Hypothalamus (tissue), 51 donors: ENCODE measurements around the gene MYLK2.

ENCODE experiments used
- DNase-seq, 51 donors: peaks; one replicate each; lab custom pipeline; 2025; lab: John Stamatoyannopoulos, UW

Gene MYLK2

GRCh38 chr20:31849306-31849930 lies 30.3 kb downstream of the MYLK2 start:
- no peak for DNase-seq

- no peak for DNase-seq
Measured at GRCh38 chr20:31851240-31851955, 32.2 kb downstream of the MYLK2 start.

DNA sequence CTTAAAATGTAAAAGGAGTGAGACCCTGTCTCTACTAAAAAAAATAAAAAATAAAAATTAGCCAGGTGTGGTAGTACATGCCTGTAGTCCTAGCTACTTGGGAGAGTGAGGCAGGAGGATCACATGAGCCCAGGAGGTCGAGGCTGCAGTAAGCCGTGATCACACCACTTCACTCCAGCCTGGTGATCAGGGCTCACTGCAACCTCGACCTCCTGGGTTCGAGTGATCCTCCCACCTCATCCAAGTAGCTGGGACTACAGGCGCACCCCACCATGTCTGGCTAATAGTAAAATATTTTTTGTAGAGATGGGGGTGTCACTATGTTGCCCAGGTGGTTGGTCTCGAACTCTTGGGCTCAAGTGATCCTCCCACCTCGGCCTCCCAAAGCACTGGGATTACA lies 34.3 kb downstream of the MYLK2 start:
- DNase-seq: no peak

DNA sequence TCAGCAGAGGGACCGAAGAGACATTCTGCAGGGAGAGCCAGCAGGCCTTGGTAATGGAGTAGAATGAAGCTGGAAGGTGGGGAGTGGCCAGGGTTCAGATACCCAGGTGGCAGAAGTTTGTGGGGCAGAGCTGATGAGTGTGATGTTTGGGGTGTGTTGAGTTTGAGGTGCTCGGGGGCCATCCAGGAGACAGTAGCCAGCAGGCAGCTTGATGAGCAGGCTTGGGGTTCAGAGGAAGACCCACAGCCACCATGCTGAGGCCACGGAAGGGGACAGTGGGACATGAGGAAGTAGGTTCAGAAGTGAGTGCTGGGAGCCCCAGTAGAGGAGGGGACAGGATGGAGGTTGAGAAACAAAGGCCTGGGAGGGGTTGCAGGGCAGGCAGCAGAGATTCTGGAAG lies 37.4 kb downstream of the MYLK2 start:
- DNase-seq: no peak

DNA sequence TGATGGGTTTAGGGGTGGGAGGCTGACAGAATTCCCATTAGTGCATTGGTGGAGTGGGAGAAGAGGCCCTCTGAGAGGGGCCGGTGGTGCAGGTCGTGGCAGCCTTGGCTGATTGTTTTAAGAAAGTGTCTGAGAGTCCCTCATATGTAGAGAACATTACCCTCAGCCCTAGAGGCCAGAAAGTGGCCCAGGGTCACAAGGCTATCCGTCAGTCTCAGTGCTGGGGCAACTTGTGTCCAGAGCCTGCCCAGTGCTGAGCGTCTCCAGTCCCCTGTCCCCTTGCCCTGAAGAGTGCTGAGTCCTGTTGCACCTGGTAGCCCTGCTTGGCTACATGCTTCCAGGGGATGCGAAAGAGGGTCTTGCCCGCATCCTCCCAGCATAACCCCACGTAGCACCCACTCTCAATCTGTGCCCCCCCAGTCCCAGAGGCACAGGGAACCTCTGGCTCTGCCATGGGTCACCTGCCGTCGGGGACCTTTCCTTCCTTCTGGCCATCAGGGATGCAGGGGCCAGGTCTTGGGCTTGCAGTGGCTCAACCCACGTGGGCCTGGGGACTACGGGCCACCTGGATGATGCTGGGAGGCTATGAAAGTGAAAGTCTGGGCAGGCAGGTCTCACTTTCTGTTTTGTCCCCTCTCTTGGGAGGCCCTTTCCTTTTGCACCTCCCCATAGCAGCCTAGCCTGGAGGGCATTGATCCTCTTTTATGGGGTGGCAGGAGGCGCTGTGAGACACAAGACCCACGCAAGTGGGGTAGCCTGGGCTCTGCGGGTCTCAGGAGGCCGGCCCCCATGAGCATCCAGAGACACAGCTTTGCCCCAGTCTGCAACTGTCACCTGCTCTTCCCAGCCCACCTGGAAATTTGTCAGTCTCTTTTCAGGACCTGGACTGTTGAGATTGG lies 39.0 kb downstream of the MYLK2 start:
- no peak for DNase-seq

DNA sequence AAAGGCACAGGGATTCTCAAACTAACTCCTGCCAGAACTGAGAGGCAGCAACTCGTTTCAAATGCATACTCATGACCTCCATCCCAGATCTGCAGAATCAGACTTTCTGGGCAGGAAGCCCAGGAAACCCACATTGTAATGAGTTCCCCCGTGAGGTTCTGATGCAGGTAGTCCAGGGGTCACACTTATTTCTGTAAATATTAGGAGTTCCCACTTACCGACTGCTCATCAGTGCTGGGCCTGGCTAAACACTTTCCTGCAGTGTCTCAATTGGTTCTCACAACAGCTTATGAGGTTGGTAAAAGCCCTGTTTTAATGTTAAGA lies 39.6 kb downstream of the MYLK2 start:
- DNase-seq: no peak

- no peak for DNase-seq
Measured at GRCh38 chr20:31859266-31859997, 40.3 kb downstream of the MYLK2 start.

DNA sequence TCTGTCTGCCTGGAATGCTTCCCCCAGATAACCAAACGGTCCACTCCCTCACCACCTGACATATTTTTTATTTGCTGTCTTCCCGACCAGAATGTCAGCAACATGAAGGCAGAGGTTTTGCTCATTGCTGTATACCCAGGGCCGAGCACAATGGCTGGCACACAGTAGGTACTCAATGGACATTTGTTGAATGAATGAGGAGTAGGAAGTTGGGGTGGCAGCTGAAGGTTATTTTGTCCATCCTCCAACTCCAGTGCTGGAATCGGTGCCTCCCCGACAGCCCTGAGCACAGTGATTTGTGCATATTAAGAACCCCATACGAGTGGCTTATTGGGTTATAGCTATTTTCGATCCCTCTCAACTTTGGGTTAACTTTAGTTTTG lies 40.8 kb downstream of the MYLK2 start:
- no peak for DNase-seq

DNA sequence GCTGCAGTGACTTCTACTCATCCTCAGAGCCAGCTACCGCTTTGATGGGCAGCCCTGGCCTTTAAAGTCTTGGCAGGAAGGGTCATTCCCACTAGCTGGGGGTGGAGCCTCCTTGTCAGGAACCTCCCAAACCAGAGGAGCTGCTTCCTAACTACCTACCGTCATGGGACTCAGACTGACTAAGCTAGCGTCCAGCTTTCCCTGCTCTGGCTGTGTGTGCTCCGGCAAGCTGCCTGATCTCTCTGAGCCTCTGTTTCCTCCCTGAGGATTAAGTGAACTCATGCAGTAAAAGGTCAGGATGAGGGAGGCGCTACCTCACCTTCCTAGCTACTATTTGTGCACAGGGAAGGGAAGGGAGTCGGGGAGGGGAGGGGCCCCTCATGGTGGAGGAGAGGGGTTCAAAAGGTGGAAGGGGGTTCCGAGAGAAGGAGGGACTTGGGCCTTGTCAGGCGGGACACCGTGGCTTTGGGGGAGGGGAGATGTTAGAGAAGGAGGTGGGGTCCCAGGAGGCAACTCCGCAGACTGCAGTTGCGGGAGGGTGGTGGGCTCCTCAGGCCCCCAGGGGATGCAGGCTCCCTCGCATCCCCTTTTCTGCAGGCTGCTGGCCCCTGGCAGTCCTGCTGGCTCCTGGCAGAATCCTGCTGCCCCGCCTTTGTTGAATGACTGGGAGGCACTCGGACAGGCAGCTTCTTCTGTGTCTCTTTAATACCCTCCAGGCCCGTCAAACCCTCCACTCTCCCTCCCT lies 41.4 kb downstream of the MYLK2 start:
- DNase-seq: no peak

GRCh38 chr20:31861135-31861384 lies 41.9 kb downstream of the MYLK2 start:
- DNase-seq: peak in 1 of 51 donors; percentile 50

DNA sequence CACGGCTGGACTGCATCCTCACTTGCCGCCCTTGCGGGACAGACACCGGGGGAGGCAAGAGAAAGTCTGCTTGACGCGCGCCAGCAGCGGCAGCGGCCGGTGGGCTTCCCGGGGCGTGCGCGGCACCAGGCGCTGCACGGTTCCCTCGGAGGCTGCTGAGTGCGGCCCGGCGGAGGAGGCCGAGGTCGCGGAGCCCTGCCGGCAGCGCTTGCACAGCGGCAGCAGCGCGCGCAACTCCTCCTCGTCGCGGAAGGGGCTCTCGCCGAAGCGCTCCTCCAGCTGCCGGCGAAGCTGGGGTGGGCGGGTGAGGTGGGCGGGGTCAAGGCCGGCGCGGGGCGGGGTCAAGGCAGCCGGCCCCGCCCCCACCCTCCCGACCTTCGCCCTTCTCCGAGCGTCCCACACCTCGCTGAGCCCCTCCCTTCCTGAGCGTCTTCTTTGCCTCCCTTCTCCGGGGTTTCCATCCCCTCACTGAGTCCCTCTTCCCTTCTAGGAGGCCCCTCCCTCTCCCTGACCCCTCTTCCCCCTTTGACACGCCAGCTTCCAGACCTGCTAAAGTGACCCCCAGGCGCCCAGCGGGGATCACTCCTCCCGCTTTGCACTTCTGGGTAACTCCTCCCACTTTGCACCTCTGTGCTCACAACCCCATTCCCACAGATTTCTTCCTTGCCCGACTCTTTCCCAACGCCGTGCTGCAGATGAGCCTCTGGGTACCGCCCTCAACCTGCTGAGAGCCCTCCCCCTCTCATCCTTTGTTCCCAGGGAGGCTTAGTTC lies 42.4 kb downstream of the MYLK2 start:
- peak in 18 of 51 donors; percentile 14 to 69 (median 33) for DNase-seq

GRCh38 chr20:31862157-31862470 lies 43.0 kb downstream of the MYLK2 start:
- DNase-seq: no peak

DNA sequence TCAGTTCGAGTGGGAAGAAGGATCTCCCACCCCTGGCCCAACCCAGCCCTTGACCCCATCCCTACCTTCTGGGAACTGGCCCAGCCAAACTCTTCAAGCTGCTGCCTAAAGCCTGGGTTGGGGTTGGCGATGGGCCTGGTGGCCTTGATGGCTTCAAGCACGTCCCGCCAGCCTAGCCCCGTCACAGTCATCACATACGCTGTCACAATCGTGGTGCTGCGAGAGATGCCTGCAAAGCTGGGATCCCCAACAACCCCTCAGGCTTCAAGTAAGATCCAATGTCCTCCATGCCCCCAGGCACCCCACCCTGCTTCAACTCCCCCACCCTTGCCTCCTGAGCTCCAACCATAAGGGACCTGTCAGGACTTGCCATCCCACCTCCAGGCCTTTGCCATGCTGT lies 43.4 kb downstream of the MYLK2 start:
- no peak for DNase-seq

DNA sequence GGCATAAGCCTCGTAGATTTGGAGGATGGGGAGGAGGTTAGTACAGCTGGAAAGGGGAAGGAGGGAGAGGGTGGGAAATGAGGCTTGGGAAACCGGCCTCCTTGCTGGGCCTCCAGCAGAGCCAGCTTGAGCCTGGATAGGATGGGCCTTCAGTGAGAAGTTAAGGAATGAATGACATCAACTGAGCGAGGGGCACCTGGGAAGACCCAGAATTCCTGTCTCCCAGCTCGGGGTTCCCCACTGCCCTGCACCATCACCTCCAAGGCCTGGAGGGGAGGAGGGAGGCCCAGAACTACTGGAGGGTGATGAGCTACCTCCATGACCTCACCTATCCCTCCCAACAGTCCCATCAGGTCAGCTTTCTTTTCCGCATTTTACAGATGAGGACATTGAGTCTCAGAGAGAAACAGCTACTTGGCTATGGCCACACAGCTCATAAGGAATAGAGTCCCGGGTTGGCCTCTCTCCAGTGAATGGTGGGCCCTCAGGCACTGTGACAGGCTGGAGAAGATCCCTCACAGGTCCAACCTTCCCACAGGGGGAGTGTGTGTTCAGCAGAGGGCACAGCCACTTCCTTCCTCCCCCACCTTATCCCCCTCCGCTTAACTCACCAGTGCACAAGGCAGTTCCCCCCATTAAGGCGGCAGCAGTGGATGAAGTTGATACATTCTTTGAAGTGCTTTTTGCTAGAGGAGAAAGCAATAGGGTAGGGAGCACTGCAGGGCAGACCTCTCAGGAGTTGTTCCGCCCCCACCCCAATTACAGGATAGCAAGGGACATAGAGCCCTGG lies 44.3 kb downstream of the MYLK2 start:
- no peak for DNase-seq

DNA sequence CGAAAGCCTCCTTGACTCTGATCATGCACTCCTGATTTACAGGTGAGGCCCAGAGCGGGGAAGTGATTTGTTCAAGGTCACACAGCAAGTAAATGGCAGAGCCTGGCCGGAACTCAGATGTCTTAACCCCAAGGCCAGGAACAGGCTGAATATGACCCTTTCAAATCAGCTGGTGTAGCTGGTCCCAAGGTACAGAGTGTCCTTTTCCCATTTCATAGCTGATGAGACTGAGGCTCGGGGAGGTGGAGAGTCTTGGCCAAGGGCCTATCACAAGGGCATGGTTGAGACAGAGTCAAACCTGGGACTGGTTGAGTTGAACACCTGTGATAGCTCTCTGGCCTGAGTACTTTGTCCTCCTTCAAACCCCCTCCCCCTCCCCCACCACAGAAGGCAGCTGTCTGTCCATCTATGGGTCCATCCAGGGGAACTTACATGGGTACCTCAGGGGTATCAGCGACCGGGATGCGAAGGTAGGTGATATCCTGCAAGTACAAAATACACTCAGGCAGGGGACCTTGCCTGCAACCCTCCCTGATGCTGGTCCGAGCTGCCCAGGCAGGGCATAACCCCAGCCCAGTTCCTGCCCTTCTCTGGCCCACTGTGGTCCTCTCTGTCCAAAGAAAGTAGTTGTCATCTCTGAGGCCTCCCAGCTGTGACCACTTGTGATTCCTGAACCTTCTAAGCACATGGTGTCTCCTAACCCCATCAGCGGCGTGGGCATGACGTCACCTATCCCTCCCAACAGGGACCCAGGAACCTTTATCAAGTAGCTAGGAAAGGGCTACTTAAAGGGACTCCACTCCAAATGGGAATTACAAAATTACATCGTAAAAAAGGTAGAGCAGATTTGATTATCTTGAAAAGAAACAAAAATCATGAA lies 45.6 kb downstream of the MYLK2 start:
- no peak for DNase-seq

GRCh38 chr20:31866221-31866620 lies 47.1 kb downstream of the MYLK2 start:
- no peak for DNase-seq

DNA sequence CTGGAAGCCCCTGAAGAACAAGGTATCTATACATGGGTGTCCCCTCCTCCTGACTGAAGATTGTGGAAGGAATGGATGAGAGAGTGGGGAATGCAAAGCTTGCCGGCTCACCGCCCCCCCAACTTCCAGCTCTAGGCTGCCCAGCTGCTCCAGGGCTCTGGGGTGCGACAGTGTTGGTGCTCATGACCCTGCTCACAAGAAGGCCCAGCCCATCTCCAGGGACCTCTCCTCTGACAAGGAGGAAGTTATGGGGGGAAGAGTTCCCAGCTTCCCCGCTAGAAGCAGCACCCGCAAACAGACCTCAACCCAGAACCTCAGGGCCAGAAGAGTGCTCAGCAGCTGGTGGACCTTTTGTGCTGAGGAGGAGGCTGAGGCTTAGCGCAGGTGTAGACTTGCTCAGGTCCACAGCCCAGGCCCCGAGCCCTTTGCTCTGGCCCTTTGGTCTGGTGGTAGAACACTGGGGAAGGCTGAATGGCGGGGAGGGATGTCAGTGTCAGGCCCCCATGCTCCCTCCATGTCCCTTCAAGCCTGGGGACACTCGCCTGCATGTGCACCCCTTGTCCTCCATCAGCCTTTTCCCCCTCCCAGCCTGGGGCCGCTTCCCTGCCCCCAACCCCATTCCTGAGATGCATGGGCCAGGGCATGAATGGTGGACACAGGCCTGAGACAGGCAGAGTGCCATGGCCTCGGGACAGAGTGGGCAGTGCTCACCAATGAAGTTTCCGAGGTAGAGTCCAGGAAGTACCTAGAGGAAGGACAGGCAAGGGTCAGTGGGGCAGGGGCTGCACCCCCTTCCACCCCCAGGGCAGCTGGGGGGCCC lies 49.9 kb downstream of the MYLK2 start:
- no peak for DNase-seq

DNA sequence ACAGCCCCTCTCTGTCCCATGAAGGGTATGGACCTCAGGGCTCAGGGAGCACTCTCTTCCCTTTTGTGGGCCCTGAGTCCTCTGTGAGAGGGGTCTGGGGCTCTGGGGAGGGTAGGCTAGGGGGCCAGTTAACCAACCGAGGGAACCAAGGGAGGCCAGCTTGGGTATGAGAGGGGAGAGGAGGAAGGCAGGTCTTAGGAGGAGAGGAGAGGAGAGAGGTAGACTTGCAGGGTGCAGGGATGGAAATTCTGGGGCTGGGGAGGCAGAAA lies 50.5 kb downstream of the MYLK2 start:
- DNase-seq: no peak
